AG04449 (cell line): ENCODE data around the gene DPM3.
"Not testable (repeated sequence)": the region's sequence is repeated elsewhere in the genome, so short reads cannot be mapped to it uniquely, and the experiment has no call there.

Experiments used
- CTCF ChIA-PET: fragments of 350-600 bp; formaldehyde crosslinking; extraction: SDS; loops from one replicate; lab custom pipeline; 2021; ENCODE audit warnings: antibody characterized with exemption; lab: Yijun Ruan, JAX
- POLR2A ChIA-PET: fragments of 400-600, 350-600 bp; formaldehyde crosslinking; extraction: SDS; loops from one replicate; lab custom pipeline; 2020; ENCODE audit warnings: antibody characterized with exemption, inconsistent platforms; lab: Yijun Ruan, JAX
- DNase-seq: peaks from one replicate; pipeline ENCODE4 v3.0.0-alpha.2; 2010; ENCODE audit warnings: low read depth, low spot score
- H3K4me3 ChIP-seq: 2 replicates; pipeline ENCODE4 v1.5.1; 2011; ENCODE audit warnings: low read depth, mild to moderate bottlenecking, control low read depth, low read length
- TF ChIP-seq, protein P1 (sequence below): IDR thresholded peaks from one replicate; pipeline ENCODE4 v1.5.1; 2011; ENCODE audit warnings: mild to moderate bottlenecking, moderate library complexity, low read length, control low read depth, inconsistent platforms; ENCODE audit not compliant: insufficient read depth; ENCODE audit errors: missing control alignments

DPM3 gene

DNA sequence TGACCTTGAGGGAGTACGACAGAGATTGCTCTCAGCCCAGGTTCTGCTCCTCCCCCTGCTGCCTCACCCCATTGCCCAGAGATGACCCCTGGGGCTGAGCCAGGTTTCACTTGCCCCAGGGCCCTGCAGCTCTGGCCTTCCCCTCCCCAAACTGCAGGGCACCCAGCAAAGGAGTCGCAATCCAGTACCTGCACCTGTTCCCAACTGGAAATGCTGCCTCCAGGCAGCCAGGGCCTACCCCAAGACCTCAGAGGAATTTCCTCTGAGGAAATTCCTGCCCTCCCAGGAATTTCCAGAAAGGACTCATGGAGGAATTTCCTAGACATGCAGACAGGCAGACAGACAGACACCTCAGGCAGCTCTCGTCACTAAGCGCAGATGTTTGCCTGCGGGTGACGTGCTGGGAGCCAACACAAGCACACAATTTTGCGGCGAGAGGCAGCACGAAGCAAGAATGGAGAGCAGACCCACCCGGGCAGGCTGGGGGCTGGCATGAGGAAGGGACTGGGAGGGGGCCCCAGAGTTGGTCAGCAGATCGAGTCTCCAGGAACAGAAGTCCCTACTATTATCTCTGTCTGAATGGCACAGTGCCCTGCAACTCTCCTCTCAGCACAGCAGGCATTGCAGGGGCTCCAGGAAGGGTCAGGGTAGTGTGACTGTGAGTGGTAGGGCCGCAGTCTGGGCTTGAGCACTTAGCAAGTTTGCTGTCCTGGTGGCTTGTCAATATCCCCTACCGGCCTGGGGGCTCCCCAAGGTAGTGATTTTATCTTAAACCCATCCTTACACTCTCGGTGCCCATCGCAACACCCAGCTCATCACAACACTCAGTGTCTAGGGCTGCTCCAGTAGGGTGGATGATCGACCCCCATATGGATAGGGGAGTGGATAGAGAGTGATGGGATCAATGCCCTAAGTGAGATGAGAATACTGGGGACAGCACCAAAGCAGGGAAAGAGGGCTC, 15.5 kb downstream of the DPM3 start:
- POLR2A ChIA-PET, result no interaction called here
- no peak for DNase-seq
- CTCF ChIA-PET, result interaction anchor here (1.2 to 8.0 kb wide), 5 partner anchors 9 to 48 kb away, joined by 3 to 52 read pairs (median 5); partner anchors contain the start of gene KRTCAP2
- H3K4me3 ChIP-seq, result no peak overlapping the region
- TF ChIP-seq, protein P1, sequence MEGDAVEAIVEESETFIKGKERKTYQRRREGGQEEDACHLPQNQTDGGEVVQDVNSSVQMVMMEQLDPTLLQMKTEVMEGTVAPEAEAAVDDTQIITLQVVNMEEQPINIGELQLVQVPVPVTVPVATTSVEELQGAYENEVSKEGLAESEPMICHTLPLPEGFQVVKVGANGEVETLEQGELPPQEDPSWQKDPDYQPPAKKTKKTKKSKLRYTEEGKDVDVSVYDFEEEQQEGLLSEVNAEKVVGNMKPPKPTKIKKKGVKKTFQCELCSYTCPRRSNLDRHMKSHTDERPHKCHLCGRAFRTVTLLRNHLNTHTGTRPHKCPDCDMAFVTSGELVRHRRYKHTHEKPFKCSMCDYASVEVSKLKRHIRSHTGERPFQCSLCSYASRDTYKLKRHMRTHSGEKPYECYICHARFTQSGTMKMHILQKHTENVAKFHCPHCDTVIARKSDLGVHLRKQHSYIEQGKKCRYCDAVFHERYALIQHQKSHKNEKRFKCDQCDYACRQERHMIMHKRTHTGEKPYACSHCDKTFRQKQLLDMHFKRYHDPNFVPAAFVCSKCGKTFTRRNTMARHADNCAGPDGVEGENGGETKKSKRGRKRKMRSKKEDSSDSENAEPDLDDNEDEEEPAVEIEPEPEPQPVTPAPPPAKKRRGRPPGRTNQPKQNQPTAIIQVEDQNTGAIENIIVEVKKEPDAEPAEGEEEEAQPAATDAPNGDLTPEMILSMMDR, result no peak

DNA sequence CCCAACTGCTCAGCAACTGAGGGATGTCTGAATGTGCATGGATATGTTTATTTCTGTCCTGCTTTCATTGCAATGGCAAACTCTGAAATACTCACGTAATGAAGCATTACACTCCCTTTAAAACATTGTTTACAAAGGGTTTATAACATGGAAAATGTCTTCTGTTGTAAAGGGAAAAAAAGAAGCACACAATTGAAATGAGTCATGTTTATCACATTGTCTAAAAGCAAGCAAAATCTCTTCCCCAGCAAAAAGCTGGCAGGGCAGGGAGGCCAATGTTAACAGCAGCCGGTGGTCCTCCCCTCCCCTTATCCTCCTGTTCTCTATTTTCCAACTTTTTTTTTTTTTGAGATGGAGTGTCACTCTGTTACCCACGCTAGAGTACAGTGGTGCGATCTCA, 16.5 kb downstream of the DPM3 start:
- CTCF ChIA-PET, result interaction anchor here (0.7 to 8.0 kb wide), 2 partner anchors 32 to 124 kb away, joined by 3 to 52 read pairs; no protein-coding TSS in a partner anchor
- TF ChIP-seq, protein P1, result no peak
- no peak for DNase-seq
- H3K4me3 ChIP-seq, result no peak overlapping the region
- POLR2A ChIA-PET, result no interaction called here

DNA sequence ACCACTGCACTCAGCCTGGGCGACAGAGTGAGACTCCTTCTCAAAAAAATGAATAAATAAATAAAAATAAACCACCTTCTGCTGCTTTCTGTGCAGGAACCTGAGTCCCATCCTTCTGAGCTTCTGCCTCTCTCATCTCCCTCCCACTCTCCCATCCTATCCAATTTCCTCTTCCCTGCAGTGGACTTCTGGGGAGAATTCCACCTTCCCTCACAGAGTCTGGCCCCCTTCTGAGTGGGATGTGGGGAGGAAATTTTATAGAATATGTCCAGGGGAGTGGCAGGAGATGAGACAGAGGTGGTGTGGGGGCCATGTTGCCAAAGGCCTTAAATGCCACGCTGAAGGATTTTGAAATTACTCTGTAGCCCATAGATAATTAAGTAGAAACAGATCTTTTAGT, 18.0 kb downstream of the DPM3 start:
- CTCF ChIA-PET, result interaction anchor here (1.1 to 3.0 kb wide), 6 partner anchors 31 to 53 kb away, joined by 3 to 19 read pairs (median 4); partner anchors contain the start of gene KRTCAP2
- POLR2A ChIA-PET, result no interaction called here
- DNase-seq, result no peak
- H3K4me3 ChIP-seq, result no peak overlapping the region
- TF ChIP-seq, protein P1, result no peak

DNA sequence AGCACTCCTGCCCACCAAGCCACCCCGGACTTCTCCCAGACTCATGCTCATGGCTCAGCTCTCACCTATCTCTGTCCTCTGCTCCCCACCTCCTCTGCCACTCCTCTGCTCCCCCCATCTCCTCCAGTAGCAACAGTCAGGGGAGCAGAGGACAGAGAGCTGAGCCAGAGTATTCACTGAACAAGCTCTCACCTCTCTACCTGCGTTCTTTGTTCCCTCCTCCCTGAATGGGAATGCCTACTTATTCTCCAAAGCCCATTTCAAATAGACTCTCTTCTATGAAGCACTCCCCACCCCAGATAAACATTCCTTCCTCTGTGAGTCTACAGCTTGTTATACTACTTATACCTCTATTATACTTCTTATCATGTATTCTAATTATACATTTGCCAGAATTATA, 19.1 kb downstream of the DPM3 start:
- no peak overlapping the region for H3K4me3 ChIP-seq
- no peak for DNase-seq
- TF ChIP-seq, protein P1, result no peak
- ChIA-PET POLR2A (no interaction called here), CTCF (interaction anchor here (1.1 to 3.0 kb wide), 4 partner anchors 30 to 49 kb away, joined by 3 to 19 read pairs (median 4); no protein-coding TSS in a partner anchor)

DNA sequence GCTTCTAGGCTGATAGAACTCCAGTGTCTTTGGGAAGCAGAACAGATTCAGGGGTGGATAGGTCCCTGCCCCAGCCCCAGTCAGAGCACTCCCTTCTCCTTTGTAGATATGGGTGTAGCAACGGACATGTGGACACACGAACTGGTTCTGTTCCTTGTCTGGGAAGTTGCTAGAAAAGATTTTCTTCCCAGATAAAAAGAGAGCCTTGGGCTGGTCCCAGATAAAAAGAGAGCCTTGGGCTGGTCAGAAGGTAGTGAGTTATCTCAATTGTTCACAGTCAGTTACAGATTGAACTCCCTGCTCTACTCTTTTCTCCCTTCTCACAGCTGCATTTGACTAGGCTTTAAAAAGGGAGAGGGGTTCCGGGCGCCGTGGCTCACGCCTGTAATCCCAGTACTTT, 20.1 kb downstream of the DPM3 start:
- no peak for DNase-seq
- TF ChIP-seq, protein P1, result no peak
- CTCF ChIA-PET, result interaction anchor here (1.2 to 3.0 kb wide), 3 partner anchors 29 to 47 kb away, joined by 5 to 19 read pairs (median 6); no protein-coding TSS in a partner anchor
- POLR2A ChIA-PET, result no interaction called here
- H3K4me3 ChIP-seq, result no peak overlapping the region

DNA sequence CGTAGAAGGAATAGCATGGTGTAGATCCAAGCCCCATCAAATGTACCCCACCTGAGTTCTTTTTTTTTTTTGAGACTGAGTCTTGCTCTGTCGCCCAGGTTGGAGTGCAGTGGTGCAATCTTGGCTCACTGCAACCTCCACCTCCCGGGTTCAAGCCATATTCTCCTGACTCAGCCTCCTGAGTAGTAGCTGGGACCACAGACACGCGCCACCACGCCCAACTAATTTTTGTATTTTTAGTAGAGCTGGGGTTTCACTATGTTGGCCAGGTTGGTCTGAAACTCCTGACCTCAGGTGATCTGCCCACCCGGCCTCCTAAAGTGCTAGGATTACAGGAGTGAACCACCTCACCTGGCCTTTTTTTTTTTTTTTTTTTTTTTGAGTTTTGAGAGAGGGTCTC, 22.2 kb downstream of the DPM3 start:
- POLR2A ChIA-PET, H3K4me3 ChIP-seq, DNase-seq: not testable (repeated sequence)
- CTCF ChIA-PET, result interaction anchor here (0.8 to 1.4 kb wide), 2 partner anchors 27 to 33 kb away, joined by 3 to 7 read pairs; no protein-coding TSS in a partner anchor
